Activated naive CD8-positive, alpha-beta T cell treated with anti-CD3 and anti-CD28 coated beads for 36 hours (primary cell): Measurements from ENCODE around the gene GDAP1L1. TPM values are rescaled to one million over a fixed set of nuclear protein-coding genes. Genes with fewer than 3 reads are reported as not detected.
"Not testable (repeated sequence)": the region's sequence is repeated elsewhere in the genome, so short reads cannot be mapped to it uniquely, and the experiment has no call there.

ENCODE experiments used
- DNase-seq: peaks from one replicate; pipeline ENCODE4 v3.0.0; 2021
- H3K27ac Mint-ChIP-seq: one replicate; pipeline ENCODE4 v1.8.0; 2022; ENCODE audit warnings: mild to moderate bottlenecking, moderate library complexity, mixed read lengths
- H3K27me3 Mint-ChIP-seq: one replicate; pipeline ENCODE4 v1.8.0; 2022; ENCODE audit warnings: mild to moderate bottlenecking, mixed read lengths
- H3K36me3 Mint-ChIP-seq: one replicate; pipeline ENCODE4 v1.8.0; 2021; ENCODE audit warnings: mild to moderate bottlenecking, mixed read lengths
- H3K4me1 Mint-ChIP-seq: one replicate; pipeline ENCODE4 v1.8.0; 2021; ENCODE audit warnings: mixed read lengths
- H3K4me3 Mint-ChIP-seq: one replicate; pipeline ENCODE4 v1.8.0; 2022; ENCODE audit warnings: mild to moderate bottlenecking, moderate library complexity, mixed read lengths
- H3K9me3 Mint-ChIP-seq: one replicate; pipeline ENCODE4 v1.8.0; 2022; ENCODE audit warnings: mixed read lengths
- total RNA-seq, 2 experiments: library from RNA; stranded (reverse); gene quantifications; one replicate each; pipeline ENCODE4 v1.2.3, GENCODE V29; 2021

The GDAP1L1 gene
- total RNA-seq, 2 experiments from 2014 or later: 0.12 TPM; not detected in 1

DNA sequence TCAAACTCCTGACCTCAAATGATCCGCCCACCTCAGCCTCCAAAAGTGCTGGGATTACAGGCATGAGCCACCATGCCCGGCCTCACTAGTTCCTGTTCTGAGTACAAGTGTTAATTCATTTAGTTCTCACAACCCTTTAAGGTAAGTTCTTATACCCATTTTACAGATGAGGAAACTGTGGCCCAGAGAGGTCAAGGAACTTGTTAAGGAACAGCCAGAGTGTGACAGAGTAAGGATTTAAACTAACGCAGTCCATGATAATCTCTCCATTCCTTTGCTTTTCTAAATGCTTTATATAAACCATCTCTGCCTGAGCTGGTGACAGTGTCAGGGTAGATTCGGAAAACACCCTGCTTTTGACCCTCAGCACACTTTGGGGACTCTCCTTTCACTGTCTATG lies 50.6 kb downstream of the GDAP1L1 start:
- no peak overlapping the region for H3K27ac Mint-ChIP-seq
- peaks cover 4% of the 10 kb centered on the region for H3K4me1 Mint-ChIP-seq
- H3K36me3 Mint-ChIP-seq: no peaks in the 10 kb centered on the region
- H3K4me3 Mint-ChIP-seq: no peak overlapping the region
- no peak for DNase-seq
- H3K9me3 Mint-ChIP-seq: no peaks in the 10 kb centered on the region
- H3K27me3 Mint-ChIP-seq: no peaks in the 10 kb centered on the region

DNA sequence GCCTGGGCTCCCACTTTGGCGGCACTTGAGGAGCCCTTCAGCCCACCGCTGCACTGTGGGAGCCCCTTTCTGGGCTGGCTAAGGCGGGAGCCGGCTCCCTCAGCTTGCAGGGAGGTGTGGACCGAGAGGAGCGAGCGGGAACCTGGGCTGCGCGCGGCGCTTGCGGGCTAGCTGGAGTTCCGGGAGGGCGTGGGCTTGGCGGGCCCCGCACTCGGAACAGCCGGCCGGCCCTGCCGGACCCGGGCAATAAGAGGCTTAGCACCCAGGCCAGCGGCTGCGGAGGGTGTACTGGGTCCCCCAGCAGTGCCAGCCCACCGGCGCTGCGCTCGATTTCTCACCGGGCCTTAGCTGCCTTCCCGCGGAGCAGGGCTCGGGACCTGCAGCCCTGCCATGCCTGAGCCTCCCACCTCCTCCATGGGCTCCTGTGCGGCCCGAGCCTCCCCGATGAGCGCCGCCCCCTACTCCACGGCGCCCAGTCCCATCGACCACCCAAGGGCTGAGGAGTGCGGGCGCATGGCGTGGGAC lies 52.0 kb downstream of the GDAP1L1 start:
- not testable (repeated sequence) for H3K36me3 Mint-ChIP-seq, DNase-seq, H3K27me3 Mint-ChIP-seq, H3K4me3 Mint-ChIP-seq, H3K9me3 Mint-ChIP-seq, H3K27ac Mint-ChIP-seq, H3K4me1 Mint-ChIP-seq

DNA sequence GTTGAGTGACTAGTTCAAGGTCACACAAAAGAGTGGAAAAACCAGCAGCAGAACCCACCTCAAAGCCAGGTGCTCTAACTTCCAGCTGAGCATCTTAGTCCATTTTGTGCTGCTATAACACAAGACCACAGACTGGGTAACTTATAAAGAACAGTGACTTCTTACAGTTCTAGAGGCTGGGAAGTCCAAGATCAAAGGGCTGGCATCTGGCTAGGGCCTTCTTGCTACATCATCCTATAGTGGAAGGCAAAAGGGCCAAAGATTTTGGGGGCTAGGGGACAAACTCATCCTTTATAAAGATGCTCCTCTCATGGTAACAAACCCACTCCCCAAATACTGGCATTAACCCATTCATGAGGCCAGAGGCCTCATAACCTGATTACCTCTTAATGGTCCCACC lies 54.2 kb downstream of the GDAP1L1 start:
- H3K4me1 Mint-ChIP-seq: peaks cover 4% of the 10 kb centered on the region
- DNase-seq: no peak
- H3K27ac Mint-ChIP-seq: no peak overlapping the region
- no peaks in the 10 kb centered on the region for H3K36me3 Mint-ChIP-seq
- no peaks in the 10 kb centered on the region for H3K27me3 Mint-ChIP-seq
- H3K4me3 Mint-ChIP-seq: no peak overlapping the region
- no peaks in the 10 kb centered on the region for H3K9me3 Mint-ChIP-seq

DNA sequence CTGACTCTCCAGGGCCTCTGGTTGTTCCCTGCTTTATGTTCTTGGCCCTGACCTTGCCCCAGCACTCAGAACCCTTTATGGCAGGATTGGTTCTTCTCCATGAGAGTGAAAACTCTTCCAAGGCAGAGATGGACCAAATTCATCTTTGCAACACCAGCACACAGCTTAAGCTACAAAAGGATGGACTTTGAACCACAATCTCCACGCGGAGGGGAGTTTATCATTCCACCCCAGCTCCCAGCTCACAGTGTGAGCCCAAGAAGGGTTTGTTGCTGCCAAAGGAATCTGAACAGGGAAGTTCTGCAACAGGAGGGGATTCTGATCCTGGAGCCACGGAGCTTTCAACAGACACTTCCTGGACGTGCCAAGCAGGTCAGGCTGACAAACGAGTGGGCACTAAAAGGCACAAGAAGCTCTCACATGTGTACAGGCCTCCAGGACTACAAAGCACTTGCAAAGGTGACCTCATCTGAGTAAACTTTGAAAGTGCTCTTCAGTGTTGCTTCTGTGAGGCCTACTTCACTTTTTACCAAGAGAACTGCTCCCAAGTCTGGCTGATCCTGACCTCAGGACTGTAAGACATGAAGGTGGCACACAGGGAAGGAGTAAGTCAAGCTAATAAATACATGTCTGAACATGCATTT lies 55.0 kb downstream of the GDAP1L1 start:
- no peak overlapping the region for H3K27ac Mint-ChIP-seq
- H3K4me3 Mint-ChIP-seq: no peak overlapping the region
- H3K27me3 Mint-ChIP-seq: no peaks in the 10 kb centered on the region
- H3K9me3 Mint-ChIP-seq: no peaks in the 10 kb centered on the region
- no peaks in the 10 kb centered on the region for H3K36me3 Mint-ChIP-seq
- H3K4me1 Mint-ChIP-seq: peaks cover 4% of the 10 kb centered on the region
- no peak for DNase-seq

DNA sequence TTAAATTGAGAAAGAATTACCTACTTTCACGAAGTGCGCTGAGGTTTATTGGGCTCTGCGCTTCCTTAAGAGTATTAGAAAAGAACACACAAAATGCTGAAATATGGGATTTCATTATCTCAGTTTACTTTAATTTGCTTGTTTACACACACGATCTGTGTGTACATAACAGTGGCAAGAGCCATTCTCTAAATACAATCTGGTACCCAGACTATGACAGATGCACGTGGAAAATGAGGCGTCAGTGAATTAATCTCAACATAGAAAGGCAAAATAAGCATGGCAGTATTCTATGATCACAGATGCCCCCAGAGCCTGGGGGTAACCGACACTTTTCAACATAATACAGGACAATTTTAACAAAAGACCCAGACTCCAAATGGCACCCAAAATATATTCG lies 55.6 kb downstream of the GDAP1L1 start:
- H3K4me3 Mint-ChIP-seq: no peak overlapping the region
- H3K36me3 Mint-ChIP-seq: no peaks in the 10 kb centered on the region
- no peaks in the 10 kb centered on the region for H3K9me3 Mint-ChIP-seq
- DNase-seq: no peak
- H3K4me1 Mint-ChIP-seq: peaks cover 4% of the 10 kb centered on the region
- H3K27me3 Mint-ChIP-seq: no peaks in the 10 kb centered on the region
- H3K27ac Mint-ChIP-seq: no peak overlapping the region

DNA sequence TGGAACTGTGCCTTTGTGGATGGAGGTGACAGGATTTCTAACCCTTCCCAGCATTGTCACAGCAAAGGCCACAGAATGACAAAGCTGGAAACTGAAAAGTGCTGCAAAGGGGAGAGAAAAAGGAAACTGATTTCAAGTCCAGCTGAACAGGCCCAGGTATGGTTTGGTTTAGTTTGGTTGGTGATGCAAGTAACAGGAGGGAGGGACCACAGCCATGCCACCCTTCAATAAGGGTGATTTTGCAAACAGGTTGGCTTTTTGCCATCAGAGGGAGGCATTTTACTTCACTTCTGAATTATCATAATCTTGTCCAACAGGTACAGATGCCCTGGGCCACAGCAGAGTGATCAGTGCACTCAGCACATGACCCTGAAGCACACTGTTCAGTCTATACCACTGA lies 57.3 kb downstream of the GDAP1L1 start:
- H3K4me1 Mint-ChIP-seq: peaks cover 8% of the 10 kb centered on the region
- H3K4me3 Mint-ChIP-seq: no peak overlapping the region
- H3K27ac Mint-ChIP-seq: no peak overlapping the region
- no peak for DNase-seq
- H3K9me3 Mint-ChIP-seq: no peaks in the 10 kb centered on the region
- no peaks in the 10 kb centered on the region for H3K27me3 Mint-ChIP-seq
- H3K36me3 Mint-ChIP-seq: no peaks in the 10 kb centered on the region

DNA sequence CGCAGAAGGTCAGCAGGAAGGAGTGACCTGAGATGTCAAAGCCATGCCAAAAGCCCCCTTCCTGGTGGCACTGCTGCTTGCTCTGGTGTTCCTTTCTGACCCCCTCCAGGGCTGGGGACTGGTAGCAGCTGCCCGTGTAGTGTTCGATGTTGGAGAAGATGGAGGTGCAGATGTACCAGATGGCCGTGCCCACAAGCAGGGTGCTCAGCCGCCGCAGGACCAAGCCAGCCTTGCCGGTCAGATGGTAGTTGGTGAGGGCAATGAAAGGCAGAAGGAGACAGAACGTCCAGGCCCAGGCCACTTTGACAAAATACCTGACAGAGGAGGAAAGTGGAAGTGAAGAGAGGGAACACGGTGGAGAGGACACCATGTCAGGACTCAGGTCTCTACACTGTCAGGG lies 59.8 kb downstream of the GDAP1L1 start:
- H3K36me3 Mint-ChIP-seq: no peaks in the 10 kb centered on the region
- H3K27me3 Mint-ChIP-seq: no peaks in the 10 kb centered on the region
- peaks cover 18% of the 10 kb centered on the region for H3K4me1 Mint-ChIP-seq
- no peak overlapping the region for H3K27ac Mint-ChIP-seq
- no peaks in the 10 kb centered on the region for H3K9me3 Mint-ChIP-seq
- no peak overlapping the region for H3K4me3 Mint-ChIP-seq
- DNase-seq: no peak

DNA sequence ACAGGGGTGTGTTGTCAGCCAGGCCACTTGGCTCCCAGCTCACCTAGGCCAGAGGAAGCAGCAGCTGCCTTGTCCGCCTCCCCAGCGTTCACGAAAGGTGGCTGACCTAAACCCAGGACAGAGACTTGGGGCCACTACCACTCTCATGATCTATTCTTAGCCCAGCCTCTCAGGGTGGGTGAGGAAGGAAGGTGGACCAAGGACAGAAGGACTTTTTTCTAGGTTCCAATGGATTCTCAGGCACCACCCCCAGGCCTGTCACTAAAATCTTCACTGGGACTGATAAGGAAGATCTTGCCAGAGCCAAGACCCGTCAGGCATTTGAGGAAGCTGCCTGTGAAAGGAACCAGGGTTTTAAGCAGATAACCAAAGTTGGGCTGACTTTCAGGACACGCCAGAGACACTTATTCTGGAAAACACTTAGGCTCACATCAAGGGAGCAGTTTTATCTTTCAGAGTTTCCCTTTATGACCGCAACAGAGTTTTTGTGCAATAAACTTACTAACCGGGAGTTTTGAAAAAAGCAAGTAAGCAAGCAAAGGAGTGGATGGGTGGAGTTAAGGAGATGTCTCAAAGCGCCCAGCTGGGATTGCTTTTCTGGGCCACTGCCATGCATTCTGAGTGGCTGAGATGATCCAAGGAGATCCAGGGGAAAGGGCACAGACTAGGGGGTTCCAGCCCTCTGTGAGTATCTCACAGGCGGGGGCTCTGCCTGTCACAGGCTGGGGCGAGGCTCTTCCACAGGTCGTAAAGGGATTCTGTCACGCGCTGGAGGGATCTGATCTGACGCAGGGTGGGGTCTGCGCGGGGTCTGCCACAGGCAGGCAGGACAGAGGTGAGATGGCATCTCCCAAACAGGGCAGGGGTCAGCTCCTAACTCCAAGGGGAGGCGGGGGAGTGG lies 62.9 kb downstream of the GDAP1L1 start:
- Mint-ChIP-seq H3K36me3 (no peaks in the 10 kb centered on the region), H3K27ac (peak overlapping the region; percentile 86), H3K4me3 (peak overlapping the region; percentile 91), H3K9me3 (no peaks in the 10 kb centered on the region), H3K27me3 (no peaks in the 10 kb centered on the region), H3K4me1 (peaks cover 18% of the 10 kb centered on the region)
- no peak for DNase-seq

DNA sequence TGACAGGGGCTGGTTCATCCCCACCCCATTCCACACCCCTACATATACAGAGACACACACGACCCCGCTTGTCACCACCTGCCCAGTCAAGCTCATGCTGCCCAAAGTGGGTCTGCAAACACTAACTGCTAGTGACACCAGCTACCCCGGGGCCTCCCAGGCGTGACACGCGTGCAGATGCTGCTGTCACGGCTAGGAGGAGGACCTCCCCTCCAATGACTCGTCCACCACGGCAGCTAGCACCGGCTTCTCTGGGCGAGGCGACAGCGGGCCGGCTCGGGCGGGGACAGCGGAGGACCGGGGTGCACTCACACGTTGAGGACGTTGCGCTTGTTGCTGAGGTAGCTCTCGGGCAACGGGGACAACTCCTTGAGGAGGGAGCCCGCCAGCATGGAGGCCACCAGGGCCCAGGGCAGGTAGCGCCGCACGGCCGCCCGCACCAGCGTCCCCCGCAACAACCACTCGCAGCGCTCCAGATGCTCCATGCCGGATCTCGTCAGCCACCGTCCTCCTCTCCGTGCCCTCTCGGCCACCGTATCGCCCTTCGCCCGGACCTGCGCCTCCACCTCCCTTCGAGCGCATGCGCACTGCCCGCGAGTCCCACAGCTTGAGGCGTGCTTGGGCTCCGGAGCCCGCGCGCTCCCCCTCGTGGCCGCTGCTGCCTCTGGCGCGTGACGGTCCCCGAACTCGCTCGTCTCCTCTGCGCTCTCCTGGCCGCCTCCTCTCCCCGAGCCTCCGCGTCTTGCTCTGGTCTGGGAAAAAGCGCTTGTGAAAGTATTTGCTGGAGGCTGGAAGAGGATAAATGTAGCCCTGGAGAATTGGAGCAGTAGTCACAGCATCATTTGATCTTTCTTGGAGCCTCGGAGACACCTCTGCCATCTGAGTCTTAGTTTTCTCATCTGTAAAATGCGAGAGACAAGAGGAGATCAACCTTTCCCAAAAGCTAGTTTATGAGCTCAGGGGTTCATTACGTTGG lies 63.8 kb downstream of the GDAP1L1 start, which contains the start of gene FITM2:
TSS of gene FITM2 (minus strand) at position 539 of the 976 bp plus-strand sequence. CDS start at position 485, 54 bp downstream.
- Mint-ChIP-seq H3K36me3 (no peaks in the 10 kb centered on the region), H3K27me3 (no peaks in the 10 kb centered on the region), H3K4me1 (peaks cover 18% of the 10 kb centered on the region), H3K9me3 (no peaks in the 10 kb centered on the region), H3K4me3 (peak within 1 kb of the TSS; percentile 91), H3K27ac (peak within 1 kb of the TSS; percentile 86)
- DNase-seq: peak; percentile 99

DNA sequence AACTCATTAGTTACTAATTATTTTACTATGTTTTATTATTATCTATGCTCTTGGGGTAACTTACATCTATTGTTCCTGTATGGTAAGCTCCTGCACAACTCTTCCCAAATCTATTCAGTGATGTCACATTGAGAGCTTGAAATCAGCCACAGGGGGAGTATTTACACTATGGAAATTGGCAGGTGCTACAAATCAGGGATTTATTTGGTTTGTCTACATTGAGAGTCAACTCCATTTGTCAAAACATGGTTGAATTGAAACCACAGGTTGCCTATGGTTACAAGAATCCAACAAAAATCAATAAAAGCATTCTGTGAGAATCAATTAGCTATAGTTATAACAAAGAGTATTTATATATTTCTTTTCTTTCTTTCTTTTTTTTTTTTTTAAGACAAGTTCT lies 67.8 kb downstream of the GDAP1L1 start:
- no peak overlapping the region for H3K27ac Mint-ChIP-seq
- no peaks in the 10 kb centered on the region for H3K27me3 Mint-ChIP-seq
- no peaks in the 10 kb centered on the region for H3K36me3 Mint-ChIP-seq
- H3K4me3 Mint-ChIP-seq: no peak overlapping the region
- no peak for DNase-seq
- peaks cover 9% of the 10 kb centered on the region for H3K4me1 Mint-ChIP-seq
- H3K9me3 Mint-ChIP-seq: no peaks in the 10 kb centered on the region

DNA sequence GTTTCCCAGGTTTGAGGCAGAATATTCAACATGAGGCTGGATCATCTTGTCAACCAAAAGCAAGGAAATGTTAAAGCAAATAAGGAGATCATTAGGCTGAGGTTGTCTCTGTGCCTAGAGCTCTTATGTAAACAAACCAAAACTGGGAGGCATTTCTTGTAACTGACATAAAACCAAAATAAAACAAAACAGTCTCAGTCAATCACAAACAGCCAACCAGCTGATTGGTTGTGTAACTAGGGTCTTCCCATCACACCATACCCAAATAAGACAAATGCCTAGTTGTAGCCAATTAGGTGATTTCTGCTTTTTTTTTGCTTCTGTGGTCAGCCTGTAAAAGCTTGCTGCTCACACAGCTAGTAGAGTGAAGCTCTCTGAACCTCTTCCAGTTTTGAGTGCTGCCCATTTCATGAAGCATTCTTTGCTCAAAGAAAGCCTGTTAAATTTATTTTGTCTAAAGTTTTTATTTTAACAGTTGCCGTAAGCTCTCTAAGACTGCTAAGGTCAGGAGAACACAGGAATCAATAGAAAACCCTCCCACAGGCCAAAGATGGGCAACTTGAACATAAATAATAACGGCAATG lies 72.8 kb downstream of the GDAP1L1 start:
- Mint-ChIP-seq H3K4me1 (no peaks in the 10 kb centered on the region), H3K36me3 (no peaks in the 10 kb centered on the region), H3K27ac (no peak overlapping the region), H3K4me3 (no peak overlapping the region), H3K9me3 (no peaks in the 10 kb centered on the region), H3K27me3 (no peaks in the 10 kb centered on the region)
- no peak for DNase-seq

DNA sequence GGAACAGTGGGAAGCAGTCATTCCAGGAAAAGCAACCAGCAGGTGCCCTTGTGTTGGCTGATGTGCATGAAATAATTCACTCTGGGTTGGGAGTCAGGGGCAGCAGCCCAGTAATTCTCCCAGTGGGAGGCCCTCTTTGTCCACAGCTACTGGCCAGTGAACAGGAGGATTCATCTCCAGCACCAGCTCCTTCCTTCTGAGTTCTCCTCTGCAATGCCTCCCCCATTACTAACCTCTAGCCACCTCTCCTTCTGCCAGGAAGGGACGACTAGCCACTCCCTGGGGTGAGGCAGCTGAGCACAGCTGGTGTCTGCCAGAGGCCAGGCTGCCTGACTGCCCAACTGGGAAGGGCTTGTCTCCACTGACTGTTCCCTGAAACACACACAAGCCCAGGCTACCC lies 77.2 kb downstream of the GDAP1L1 start:
- DNase-seq: no peak
- no peak overlapping the region for H3K4me3 Mint-ChIP-seq
- no peaks in the 10 kb centered on the region for H3K36me3 Mint-ChIP-seq
- H3K27me3 Mint-ChIP-seq: no peaks in the 10 kb centered on the region
- H3K4me1 Mint-ChIP-seq: peaks cover 3% of the 10 kb centered on the region
- no peaks in the 10 kb centered on the region for H3K9me3 Mint-ChIP-seq
- no peak overlapping the region for H3K27ac Mint-ChIP-seq

DNA sequence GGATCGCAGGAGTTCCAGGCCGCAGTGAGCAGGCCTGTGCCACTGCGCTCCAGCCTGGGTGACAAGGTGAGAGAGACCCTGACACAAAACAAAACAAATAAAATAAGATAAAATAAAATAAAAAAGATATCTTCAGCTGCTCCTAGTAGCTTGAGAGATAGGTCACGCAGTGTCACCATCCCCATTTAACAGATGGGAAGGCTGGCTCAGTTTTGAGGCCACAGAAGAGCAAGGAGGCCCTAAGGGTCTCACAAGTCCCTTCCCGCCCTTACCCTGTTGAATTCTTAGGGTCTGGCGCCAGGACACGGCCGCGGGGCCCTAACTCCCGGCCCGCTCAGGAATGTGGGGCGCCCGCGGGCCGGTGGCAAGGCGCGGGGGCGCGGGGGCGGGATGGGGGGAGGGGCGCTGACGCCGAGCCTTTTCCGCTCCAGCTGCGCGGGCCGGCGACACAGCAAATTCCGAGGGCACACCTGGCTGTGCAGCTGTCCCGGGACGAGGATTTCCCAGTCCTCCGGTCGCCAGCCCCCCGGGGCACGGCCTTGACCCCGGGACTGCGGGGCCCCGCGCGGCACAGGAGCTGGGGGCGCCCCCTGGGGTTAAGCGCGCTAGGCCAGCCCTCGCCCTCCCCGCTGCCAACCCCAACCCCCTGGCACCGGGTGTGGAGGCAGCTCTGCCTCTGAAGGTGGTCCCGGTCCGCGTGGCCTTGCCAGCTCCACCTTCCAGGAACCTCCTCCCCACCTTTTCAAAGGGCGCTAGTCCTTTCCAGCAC lies 79.5 kb downstream of the GDAP1L1 start:
- H3K4me3 Mint-ChIP-seq: peak overlapping the region; percentile 45
- H3K27ac Mint-ChIP-seq: no peak overlapping the region
- DNase-seq: peak; percentile 23
- no peaks in the 10 kb centered on the region for H3K27me3 Mint-ChIP-seq
- H3K36me3 Mint-ChIP-seq: no peaks in the 10 kb centered on the region
- peaks cover 3% of the 10 kb centered on the region for H3K4me1 Mint-ChIP-seq
- no peaks in the 10 kb centered on the region for H3K9me3 Mint-ChIP-seq

DNA sequence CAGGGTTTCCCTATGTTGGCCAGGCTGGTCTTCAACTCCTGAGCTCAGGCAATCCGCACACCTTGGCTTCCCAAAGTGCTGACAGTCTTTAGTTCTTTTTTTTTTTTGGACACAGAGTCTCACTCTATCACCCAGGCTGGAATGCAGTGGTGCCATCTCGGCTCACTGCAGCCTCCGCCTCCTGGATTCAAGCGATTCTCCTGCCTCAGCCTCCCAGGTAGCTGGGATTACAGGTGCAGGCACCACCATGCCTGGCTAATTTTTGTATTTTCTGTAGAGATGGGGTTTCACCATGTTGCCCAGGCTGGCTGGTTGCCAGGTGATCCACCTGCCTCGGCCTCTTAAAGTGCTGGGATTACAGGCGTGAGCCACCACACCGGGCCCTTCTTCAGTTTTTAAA lies 80.6 kb downstream of the GDAP1L1 start:
- not testable (repeated sequence) for H3K36me3 Mint-ChIP-seq, H3K4me1 Mint-ChIP-seq, DNase-seq, H3K27ac Mint-ChIP-seq, H3K9me3 Mint-ChIP-seq, H3K27me3 Mint-ChIP-seq, H3K4me3 Mint-ChIP-seq
